SU-DHL-6 (cell line): ENCODE data around the gene ANKS6.

Source experiments
- H2AFZ ChIP-seq: fragments of 200-600 bp; sonication (generic); 2 replicates; pipeline ENCODE4 v1.6.1; 2014; ENCODE audit warnings: low read depth, mild to moderate bottlenecking, moderate library complexity, mixed read lengths, antibody characterized with exemption, low read length; ENCODE audit not compliant: severe bottlenecking
- H3F3A ChIP-seq: fragments of 200-600 bp; shearing (Covaris generic); 2 replicates; pipeline ENCODE4 v1.6.0; 2016; ENCODE audit warnings: antibody characterized with exemption, mild to moderate bottlenecking; ENCODE audit not compliant: insufficient read depth
- H3K27ac ChIP-seq: fragments of 200-600 bp; sonication (generic); 2 replicates; pipeline ENCODE4 v1.5.1; 2016; ENCODE audit warnings: low read depth, mild to moderate bottlenecking, low read length, moderate library complexity, mixed read lengths
- H3K27me3 ChIP-seq: fragments of 200-600 bp; sonication (generic), shearing (Covaris generic); 2 replicates; pipeline ENCODE4 v1.6.0; 2014; ENCODE audit warnings: mild to moderate bottlenecking, low read length
- H3K36me3 ChIP-seq: fragments of 200-600 bp; sonication (generic); 2 replicates; pipeline ENCODE4 v1.6.1; 2014; ENCODE audit warnings: mild to moderate bottlenecking, low read length, mixed read lengths
- H3K4me2 ChIP-seq: fragments of 300-600, 200-600 bp; shearing (Covaris generic), sonication (generic); 2 replicates; pipeline ENCODE4 v1.6.0; 2014; ENCODE audit warnings: low read length, low read depth, mild to moderate bottlenecking; ENCODE audit not compliant: poor library complexity, severe bottlenecking
- H3K4me3 ChIP-seq: fragments of 200-600 bp; sonication (generic); 2 replicates; pipeline ENCODE4 v1.5.1; 2014; ENCODE audit warnings: antibody characterized with exemption, low read length, mild to moderate bottlenecking, mixed read lengths; ENCODE audit not compliant: insufficient read depth, poor library complexity, severe bottlenecking
- H3K79me2 ChIP-seq: fragments of 200-600 bp; sonication (generic); 2 replicates; pipeline ENCODE4 v1.6.1; 2014; ENCODE audit warnings: mild to moderate bottlenecking, low read length, moderate library complexity; ENCODE audit not compliant: insufficient read depth
- H3K9ac ChIP-seq: fragments of 200-600 bp; sonication (generic); 2 replicates; pipeline ENCODE4 v1.7.0; 2014; ENCODE audit warnings: mild to moderate bottlenecking, low read length
- H3K9me2 ChIP-seq: fragments of 200-600 bp; sonication (generic); replicated peaks from 2 replicates; pipeline ENCODE4 v1.6.1; 2014; ENCODE audit warnings: low read length; ENCODE audit not compliant: insufficient read depth
- H3K9me3 ChIP-seq: fragments of 200-600 bp; sonication (generic); 2 replicates; pipeline ENCODE4 v1.6.1; 2014; ENCODE audit warnings: low read length, mixed read lengths; ENCODE audit not compliant: insufficient read depth
- H4K20me1 ChIP-seq: fragments of 200-600 bp; sonication (generic); 2 replicates; pipeline ENCODE4 v1.6.1; 2014; ENCODE audit warnings: low read depth, mild to moderate bottlenecking, antibody characterized with exemption, low read length, moderate library complexity, mixed read lengths
- CTCF ChIP-seq: fragments of 200-600 bp; sonication (generic); IDR thresholded peaks from one replicate; pipeline ENCODE4 v1.5.1; 2017; ENCODE audit warnings: antibody characterized with exemption, mild to moderate bottlenecking, low read length, moderate library complexity; ENCODE audit not compliant: insufficient read depth, poor library complexity, severe bottlenecking
- EZH2phosphoT487 ChIP-seq: fragments of 200-600 bp; sonication (generic), shearing (Covaris generic); conservative IDR thresholded peaks from 2 replicates; pipeline ENCODE4 v1.6.1; 2018; ENCODE audit warnings: mild to moderate bottlenecking, antibody characterized with exemption, low read length, moderate library complexity, mixed read lengths

Gene ANKS6

GRCh38 chr9:98773721-98774120 lies 22.6 kb downstream of the ANKS6 start:
- Histone ChIP-seq H3K27me3 (no peaks in the 10 kb centered on the region), H3K9ac (no peak overlapping the region), H3K9me2 (no peaks in the 10 kb centered on the region), H3K9me3 (no peaks in the 10 kb centered on the region), H3K27ac (no peak overlapping the region), H2AFZ (no peak overlapping the region), H3F3A (no peaks in the 10 kb centered on the region), H3K4me3 (no peak overlapping the region), H4K20me1 (no peaks in the 10 kb centered on the region), H3K79me2 (no peaks in the 10 kb centered on the region), H3K36me3 (0 out of 2 replicates have a peak, but pooled peaks cover 3% of the 10 kb centered on the region), H3K4me2 (no peak overlapping the region)
- TF ChIP-seq EZH2phosphoT487 (no peak), CTCF (no peak)

DNA sequence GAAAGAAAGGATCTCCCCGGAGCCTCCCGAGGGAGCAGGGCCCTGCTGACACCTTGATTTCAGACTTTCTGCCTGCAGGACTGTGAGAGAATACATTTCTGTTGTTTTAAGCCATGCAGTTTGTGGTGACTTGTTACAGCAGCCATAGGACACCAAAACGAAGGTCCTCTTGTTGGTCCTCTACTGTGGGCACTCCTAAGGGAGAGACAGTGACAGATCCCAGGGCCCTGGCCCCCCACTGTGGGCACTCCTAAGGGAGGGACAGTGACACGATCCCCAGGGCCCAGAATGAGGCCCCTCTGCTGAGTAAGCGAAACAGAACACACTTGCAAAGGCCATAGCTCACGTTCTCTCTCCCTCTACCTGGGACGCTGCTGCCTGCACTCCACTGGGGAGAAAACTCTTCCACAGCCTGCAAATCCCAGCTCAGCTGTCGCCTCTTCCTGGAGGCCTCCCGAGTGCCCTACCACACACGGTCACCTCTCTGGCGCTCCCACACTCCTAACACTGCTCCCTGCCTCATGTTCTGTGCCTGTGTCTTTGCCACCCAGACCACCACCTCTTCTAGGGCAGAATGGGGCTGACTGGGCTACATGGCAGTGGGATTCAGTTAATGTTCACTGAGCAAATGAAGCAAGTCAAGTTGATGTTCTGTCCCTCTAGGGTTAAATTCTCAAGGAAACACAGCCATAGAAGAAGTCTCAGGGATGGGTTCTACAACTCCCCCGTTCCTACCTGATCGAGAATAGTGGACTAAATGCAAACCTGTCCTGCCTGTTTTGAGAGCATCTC lies 23.8 kb downstream of the ANKS6 start:
- no peak overlapping the region for H3K4me3 ChIP-seq
- 0 out of 2 replicates have a peak, but pooled peaks cover 3% of the 10 kb centered on the region for H3K36me3 ChIP-seq
- no peak overlapping the region for H3K9ac ChIP-seq

GRCh38 chr9:98771209-98771874 lies 25.0 kb downstream of the ANKS6 start:
- Histone ChIP-seq H3K27me3 (no peaks in the 10 kb centered on the region), H3F3A (no peaks in the 10 kb centered on the region), H3K79me2 (no peaks in the 10 kb centered on the region), H2AFZ (no peak overlapping the region), H3K9me3 (no peaks in the 10 kb centered on the region), H3K27ac (no peak overlapping the region), H3K4me2 (no peak overlapping the region), H3K9ac (no peak overlapping the region), H3K36me3 (0 out of 2 replicates have a peak, but pooled peaks cover 3% of the 10 kb centered on the region), H3K9me2 (no peaks in the 10 kb centered on the region), H3K4me3 (no peak overlapping the region), H4K20me1 (no peaks in the 10 kb centered on the region)
- TF ChIP-seq EZH2phosphoT487, result no peak
- TF ChIP-seq CTCF, result no peak

More for the DNA sequence above, 23.8 kb downstream of the ANKS6 start:
- Histone ChIP-seq H3K27me3 (no peaks in the 10 kb centered on the region), H3K4me2 (no peak overlapping the region), H3K27ac (no peak overlapping the region), H3K79me2 (no peaks in the 10 kb centered on the region), H4K20me1 (no peaks in the 10 kb centered on the region), H3K9me2 (no peaks in the 10 kb centered on the region), H2AFZ (no peak overlapping the region), H3K9me3 (no peaks in the 10 kb centered on the region), H3F3A (no peaks in the 10 kb centered on the region)
- TF ChIP-seq EZH2phosphoT487 (no peak), CTCF (no peak)
